H1 (cell line): ENCODE measurements around the gene HPGDS.

Source experiments
- ZNF274 ChIP-seq: IDR thresholded peaks from 2 replicates; pipeline ENCODE4 v1.7.0; 2012; ENCODE audit warnings: low read length, borderline replicate concordance; ENCODE audit errors: extremely low read depth
- TF ChIP-seq, protein P1 (sequence below), 3 experiments: IDR thresholded peaks; 1 replicate in 2 of 3; 2 replicates in 1 of 3; pipeline versions ENCODE4 v1.5.1 to v1.6.1; 2011; ENCODE audit warnings: low read length in 3 of 3, mild to moderate bottlenecking in 3 of 3, inconsistent platforms in 2 of 3, low read depth in 1 of 3, moderate library complexity in 1 of 3; ENCODE audit not compliant: insufficient read depth in 1 of 3; ENCODE audit errors: control extremely low read depth in 1 of 3

DNA sequence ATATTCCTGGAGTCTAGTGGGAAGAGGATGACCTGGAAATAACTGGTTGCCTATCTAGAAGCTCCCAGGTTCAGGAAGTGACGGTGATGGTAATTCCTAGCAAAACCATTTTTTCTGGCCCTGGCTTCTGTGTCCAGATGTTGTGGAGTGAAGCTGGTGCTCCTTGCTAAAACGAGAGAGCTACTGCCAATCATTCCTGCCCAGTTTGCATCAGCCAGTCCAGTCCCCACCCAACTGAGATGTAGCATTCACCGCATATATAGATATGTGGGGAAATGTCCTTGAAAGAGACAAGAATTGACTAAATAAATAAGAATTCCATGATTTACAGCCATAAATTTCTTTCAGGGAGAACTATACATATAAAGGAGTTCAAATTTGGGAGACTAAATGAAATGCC lies 6.3 kb downstream of the HPGDS start:
- no peak for TF ChIP-seq ZNF274
- TF ChIP-seq, protein P1, sequence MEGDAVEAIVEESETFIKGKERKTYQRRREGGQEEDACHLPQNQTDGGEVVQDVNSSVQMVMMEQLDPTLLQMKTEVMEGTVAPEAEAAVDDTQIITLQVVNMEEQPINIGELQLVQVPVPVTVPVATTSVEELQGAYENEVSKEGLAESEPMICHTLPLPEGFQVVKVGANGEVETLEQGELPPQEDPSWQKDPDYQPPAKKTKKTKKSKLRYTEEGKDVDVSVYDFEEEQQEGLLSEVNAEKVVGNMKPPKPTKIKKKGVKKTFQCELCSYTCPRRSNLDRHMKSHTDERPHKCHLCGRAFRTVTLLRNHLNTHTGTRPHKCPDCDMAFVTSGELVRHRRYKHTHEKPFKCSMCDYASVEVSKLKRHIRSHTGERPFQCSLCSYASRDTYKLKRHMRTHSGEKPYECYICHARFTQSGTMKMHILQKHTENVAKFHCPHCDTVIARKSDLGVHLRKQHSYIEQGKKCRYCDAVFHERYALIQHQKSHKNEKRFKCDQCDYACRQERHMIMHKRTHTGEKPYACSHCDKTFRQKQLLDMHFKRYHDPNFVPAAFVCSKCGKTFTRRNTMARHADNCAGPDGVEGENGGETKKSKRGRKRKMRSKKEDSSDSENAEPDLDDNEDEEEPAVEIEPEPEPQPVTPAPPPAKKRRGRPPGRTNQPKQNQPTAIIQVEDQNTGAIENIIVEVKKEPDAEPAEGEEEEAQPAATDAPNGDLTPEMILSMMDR (IDR thresholded peaks at IDR 0.05; ENCODE audit: control extremely low read depth in 1 of 3, insufficient read depth in 1 of 3, low read depth in 1 of 3, low read length in 3 of 3) = no peak
